ENCODE results near the gene PHF13. TPM values are rescaled to one million over a fixed set of nuclear protein-coding genes. Genes with fewer than 3 reads are reported as not detected.

The PHF13 gene
- total and polyA plus RNA-seq, 2 donors (not counting 1 experiment from before 2014, with no cell fraction given), result 12.1 to 13.7 TPM

DNA sequence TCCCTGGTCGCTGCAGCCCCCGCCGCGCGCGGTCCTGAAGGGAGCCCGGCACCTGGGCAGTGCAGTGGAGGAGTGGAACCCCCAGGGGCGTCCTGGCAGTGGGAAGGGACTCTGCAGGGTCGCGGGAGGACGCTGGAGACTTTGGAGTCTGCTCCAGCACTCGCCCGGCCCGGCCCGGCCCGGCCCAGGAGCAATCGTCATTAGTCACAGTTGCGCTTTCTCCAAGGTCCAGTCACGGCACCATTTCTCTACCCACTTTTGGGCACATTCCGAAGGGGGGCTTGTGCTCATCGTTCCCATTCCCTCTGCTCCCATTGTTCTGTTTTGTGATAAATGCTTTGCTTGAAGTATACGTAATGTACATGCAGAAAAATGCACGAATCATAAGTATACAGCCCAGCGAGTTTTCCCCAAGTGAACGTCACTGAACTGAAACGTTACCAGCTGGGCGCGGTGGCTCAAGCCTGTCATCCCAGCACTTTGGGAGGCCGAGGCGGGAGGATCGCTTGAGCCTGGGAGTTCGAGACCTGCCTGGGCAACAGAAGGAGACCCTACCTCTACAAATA, 12.1 kb downstream of the PHF13 start:
- Histone ChIP-seq H3K79me2 (ENCODE audit: control insufficient read depth, insufficient read depth, low read length) (peaks cover 35% of the 10 kb centered on the region), H3K27ac (ENCODE audit: insufficient read depth, low read length) (peak overlapping the region; percentile 82), H2AFZ (ENCODE audit: low read length) (peak overlapping the region; percentile 78), H3K9ac (ENCODE audit: insufficient read depth, low read length) (peak overlapping the region; percentile 82), H3K4me2 (ENCODE audit: extremely low read depth, insufficient read depth, low read length) (peak overlapping the region; percentile 80), H3K36me3 (ENCODE audit: control insufficient read depth, insufficient read depth, low read length) (peaks cover 34% of the 10 kb centered on the region), H3K9me3 (ENCODE audit: control insufficient read depth, insufficient read depth, low read depth, low read length) (no peaks in the 10 kb centered on the region), H3K27me3 (ENCODE audit: control insufficient read depth, insufficient read depth, low read length) (no peaks in the 10 kb centered on the region), H4K20me1 (ENCODE audit: control insufficient read depth, extremely low read depth, insufficient read depth, low read length) (no peaks in the 10 kb centered on the region), H3K4me1 (ENCODE audit: control insufficient read depth, extremely low read depth, insufficient read depth, low read length) (no peaks in the 10 kb centered on the region), H3K4me3 (replicated peaks in 1 of 4; ENCODE audit: control extremely low read depth in 1 of 4, insufficient read depth in 1 of 4, low read depth in 3 of 4, low read length in 4 of 4) (peak overlapping the region; percentile 70 to 91 (median 87))
- TF ChIP-seq, protein P1, sequence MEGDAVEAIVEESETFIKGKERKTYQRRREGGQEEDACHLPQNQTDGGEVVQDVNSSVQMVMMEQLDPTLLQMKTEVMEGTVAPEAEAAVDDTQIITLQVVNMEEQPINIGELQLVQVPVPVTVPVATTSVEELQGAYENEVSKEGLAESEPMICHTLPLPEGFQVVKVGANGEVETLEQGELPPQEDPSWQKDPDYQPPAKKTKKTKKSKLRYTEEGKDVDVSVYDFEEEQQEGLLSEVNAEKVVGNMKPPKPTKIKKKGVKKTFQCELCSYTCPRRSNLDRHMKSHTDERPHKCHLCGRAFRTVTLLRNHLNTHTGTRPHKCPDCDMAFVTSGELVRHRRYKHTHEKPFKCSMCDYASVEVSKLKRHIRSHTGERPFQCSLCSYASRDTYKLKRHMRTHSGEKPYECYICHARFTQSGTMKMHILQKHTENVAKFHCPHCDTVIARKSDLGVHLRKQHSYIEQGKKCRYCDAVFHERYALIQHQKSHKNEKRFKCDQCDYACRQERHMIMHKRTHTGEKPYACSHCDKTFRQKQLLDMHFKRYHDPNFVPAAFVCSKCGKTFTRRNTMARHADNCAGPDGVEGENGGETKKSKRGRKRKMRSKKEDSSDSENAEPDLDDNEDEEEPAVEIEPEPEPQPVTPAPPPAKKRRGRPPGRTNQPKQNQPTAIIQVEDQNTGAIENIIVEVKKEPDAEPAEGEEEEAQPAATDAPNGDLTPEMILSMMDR (conservative IDR thresholded peaks at IDR 0.05 in 1 of 2, IDR thresholded peaks at IDR 0.05 in 1 of 2; ENCODE audit: low read depth in 1 of 2, low read length in 2 of 2), result no peak
- TF ChIP-seq EZH2 (IDR thresholded peaks at IDR 0.05; ENCODE audit: low read length, missing control alignments), result no peak
- peak; percentile 54 to 69 for DNase-seq (ENCODE audit: low read depth in 2 of 2)

DNA sequence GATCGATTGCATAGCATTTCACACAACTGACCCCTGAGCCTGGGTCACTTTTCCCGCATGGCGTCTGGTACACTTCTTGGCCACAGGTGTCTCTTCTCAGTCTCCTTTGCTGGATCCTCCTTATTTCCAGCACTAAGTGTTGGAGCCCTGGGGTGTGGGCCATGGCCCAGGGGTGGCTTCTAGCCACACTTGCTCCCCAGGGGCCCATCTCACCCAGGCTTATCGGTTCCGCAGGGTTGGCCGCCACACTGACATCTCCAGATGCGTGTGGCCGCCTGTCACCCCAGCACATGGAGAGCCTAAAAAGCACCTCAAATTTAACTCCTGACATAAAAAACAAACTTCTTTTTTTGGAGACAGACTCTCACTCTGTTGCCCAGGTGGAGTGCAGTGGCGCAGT, 13.5 kb downstream of the PHF13 start:
- Histone ChIP-seq H3K36me3 (ENCODE audit: control insufficient read depth, insufficient read depth, low read length) (peaks cover 23% of the 10 kb centered on the region), H3K4me3 (replicated peaks in 1 of 4; ENCODE audit: control extremely low read depth in 1 of 4, insufficient read depth in 1 of 4, low read depth in 3 of 4, low read length in 4 of 4) (no peak overlapping the region), H2AFZ (ENCODE audit: low read length) (no peak overlapping the region), H3K79me2 (ENCODE audit: control insufficient read depth, insufficient read depth, low read length) (peaks cover 29% of the 10 kb centered on the region), H3K9me3 (ENCODE audit: control insufficient read depth, insufficient read depth, low read depth, low read length) (no peaks in the 10 kb centered on the region), H3K27me3 (ENCODE audit: control insufficient read depth, insufficient read depth, low read length) (no peaks in the 10 kb centered on the region), H3K9ac (ENCODE audit: insufficient read depth, low read length) (no peak overlapping the region), H3K4me2 (ENCODE audit: extremely low read depth, insufficient read depth, low read length) (no peak overlapping the region), H4K20me1 (ENCODE audit: control insufficient read depth, extremely low read depth, insufficient read depth, low read length) (no peaks in the 10 kb centered on the region), H3K4me1 (ENCODE audit: control insufficient read depth, extremely low read depth, insufficient read depth, low read length) (no peaks in the 10 kb centered on the region), H3K27ac (ENCODE audit: insufficient read depth, low read length) (no peak overlapping the region)
- DNase-seq (ENCODE audit: low read depth in 2 of 2), result no peak
- no peak for TF ChIP-seq EZH2 (IDR thresholded peaks at IDR 0.05; ENCODE audit: low read length, missing control alignments)
- TF ChIP-seq, protein P1 (conservative IDR thresholded peaks at IDR 0.05 in 1 of 2, IDR thresholded peaks at IDR 0.05 in 1 of 2; ENCODE audit: low read depth in 1 of 2, low read length in 2 of 2), result no peak

DNA sequence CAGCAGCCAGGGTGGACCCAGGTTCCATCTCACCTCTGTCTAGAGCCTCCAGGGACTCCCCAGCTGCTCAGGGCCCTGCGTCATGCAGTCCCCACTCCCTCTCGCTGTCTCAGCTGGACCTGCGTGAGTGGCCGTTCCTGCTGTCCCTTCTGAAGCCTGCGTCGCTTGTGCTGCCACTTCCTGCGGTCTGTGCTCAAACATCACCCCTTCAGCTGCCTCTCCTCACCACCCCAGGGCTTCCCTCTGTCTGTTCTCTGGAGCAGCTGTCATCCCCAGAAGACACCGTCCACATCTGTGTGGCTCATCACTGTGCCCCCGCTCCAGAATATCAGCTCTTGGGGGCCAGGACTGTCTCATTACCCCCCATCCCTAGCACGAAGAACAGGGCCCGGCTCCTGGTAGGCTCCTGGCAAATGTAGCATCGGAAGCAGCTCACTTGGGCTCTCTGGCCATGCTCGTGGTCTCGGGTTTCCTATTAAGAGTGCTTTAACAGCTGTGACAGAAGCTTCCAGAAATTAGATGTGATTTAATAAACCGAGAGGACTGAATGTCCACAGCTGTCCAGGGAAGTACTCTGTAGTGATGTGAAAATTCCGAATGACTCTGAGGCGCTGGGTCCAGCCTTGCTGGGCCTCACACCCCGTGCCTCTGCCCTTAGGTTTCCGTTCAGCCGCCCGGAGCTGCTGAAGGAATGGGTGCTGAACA, 14.5 kb downstream of the PHF13 start:
- no peak overlapping the region for H3K9ac ChIP-seq (ENCODE audit: insufficient read depth, low read length)
- no peak overlapping the region for H3K27ac ChIP-seq (ENCODE audit: insufficient read depth, low read length)
- H2AFZ ChIP-seq (ENCODE audit: low read length), result no peak overlapping the region
- H3K9me3 ChIP-seq (ENCODE audit: control insufficient read depth, insufficient read depth, low read depth, low read length), result no peaks in the 10 kb centered on the region
- H3K4me2 ChIP-seq (ENCODE audit: extremely low read depth, insufficient read depth, low read length), result no peak overlapping the region
- H4K20me1 ChIP-seq (ENCODE audit: control insufficient read depth, extremely low read depth, insufficient read depth, low read length), result no peaks in the 10 kb centered on the region
- DNase-seq (ENCODE audit: low read depth in 2 of 2), result no peak
- TF ChIP-seq, protein P1 (conservative IDR thresholded peaks at IDR 0.05 in 1 of 2, IDR thresholded peaks at IDR 0.05 in 1 of 2; ENCODE audit: low read depth in 1 of 2, low read length in 2 of 2), result no peak
- no peak for TF ChIP-seq EZH2 (IDR thresholded peaks at IDR 0.05; ENCODE audit: low read length, missing control alignments)
- no peak overlapping the region for H3K4me3 ChIP-seq (replicated peaks in 1 of 4; ENCODE audit: control extremely low read depth in 1 of 4, insufficient read depth in 1 of 4, low read depth in 3 of 4, low read length in 4 of 4)
- H3K27me3 ChIP-seq (ENCODE audit: control insufficient read depth, insufficient read depth, low read length), result no peaks in the 10 kb centered on the region
- H3K36me3 ChIP-seq (ENCODE audit: control insufficient read depth, insufficient read depth, low read length), result peaks cover 26% of the 10 kb centered on the region
- H3K79me2 ChIP-seq (ENCODE audit: control insufficient read depth, insufficient read depth, low read length), result peaks cover 29% of the 10 kb centered on the region
- H3K4me1 ChIP-seq (ENCODE audit: control insufficient read depth, extremely low read depth, insufficient read depth, low read length), result no peaks in the 10 kb centered on the region

All from fibroblast of lung (primary cell).